ENCODE measurements around the gene MPC2.

DNA sequence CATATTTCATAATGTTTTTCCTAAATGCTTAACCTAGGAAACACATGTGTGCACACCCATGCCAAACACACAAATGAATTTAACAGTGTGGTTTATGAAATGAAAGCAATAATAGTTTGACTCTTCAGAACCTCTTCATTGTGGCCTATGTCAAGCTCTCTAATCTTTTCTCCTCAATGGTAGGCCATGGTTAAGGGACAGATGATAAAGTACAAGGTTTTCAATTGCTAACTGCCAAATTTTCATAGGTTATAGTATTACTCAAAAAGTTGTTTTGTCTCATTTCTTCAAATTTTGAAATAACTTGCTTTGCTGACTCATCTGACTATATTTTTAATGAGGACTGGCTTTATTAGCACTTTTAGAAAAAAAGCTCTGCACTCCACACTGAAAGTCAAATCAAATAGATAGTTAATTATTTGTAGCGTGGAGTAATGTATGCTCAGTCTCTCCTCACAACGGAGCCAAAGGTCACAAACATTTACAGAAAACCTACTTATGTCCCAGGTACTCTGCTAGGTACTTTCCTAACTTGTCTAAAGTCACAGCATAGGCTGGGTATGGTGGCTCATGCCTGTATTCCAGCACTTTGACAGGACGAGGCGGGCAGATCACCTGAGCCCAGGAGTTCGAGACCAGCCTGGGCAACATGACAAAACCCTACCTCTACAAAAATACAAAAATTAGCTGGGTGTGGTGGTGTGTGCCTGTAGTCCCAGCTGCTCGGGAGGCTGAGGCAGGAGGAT, 19.9 kb downstream of the MPC2 start:
- no peak for TF ChIP-seq SUZ12 (IDR thresholded peaks at IDR 0.05; ENCODE audit: extremely low read depth, insufficient read depth, insufficient read length)
- TF ChIP-seq YY1 (IDR thresholded peaks at IDR 0.05; ENCODE audit: insufficient read depth, insufficient read length) = no peak
